CD4-positive, CD25-positive, alpha-beta regulatory T cell (primary cell): ENCODE data around the gene RPTOR. TPM values are rescaled to one million over a fixed set of nuclear protein-coding genes. Genes with fewer than 3 reads are reported as not detected.

ENCODE experiments used
- ATAC-seq, 2 donors: fragments of 150-1000 bp; cut with Tn5 transposase; one replicate each; pipeline ENCODE4 v1.10.0; 2021; ENCODE audit warnings: low read depth in 2 of 2, moderate number of reproducible peaks in 2 of 2, moderate library complexity in 1 of 2
- DNase-seq, 3 donors: peaks; one replicate each; pipeline versions ENCODE4 v3.0.0 to v3.0.0-alpha.2; 2012 to 2022; ENCODE audit warnings: mixed read lengths in 1 of 3
- H3K27ac ChIP-seq: one replicate; pipeline ENCODE4 v1.7.0; 2013; ENCODE audit warnings: mild to moderate bottlenecking, low read length; ENCODE audit not compliant: insufficient read depth, poor library complexity, severe bottlenecking
- H3K27me3 ChIP-seq: one replicate; pipeline ENCODE4 v1.7.0; 2013; ENCODE audit warnings: low read length; ENCODE audit not compliant: control insufficient read depth, insufficient read depth
- H3K36me3 ChIP-seq: one replicate; pipeline ENCODE4 v1.7.0; 2013; ENCODE audit warnings: mild to moderate bottlenecking, low read length, moderate library complexity; ENCODE audit not compliant: control insufficient read depth, insufficient read depth
- H3K4me1 ChIP-seq: 2 replicates; pipeline ENCODE4 v1.7.0; 2013; ENCODE audit warnings: mild to moderate bottlenecking, low read length; ENCODE audit not compliant: insufficient read depth, control insufficient read depth, poor library complexity, severe bottlenecking
- H3K4me3 ChIP-seq: one replicate; pipeline ENCODE4 v1.7.0; 2013; ENCODE audit warnings: low read depth, mild to moderate bottlenecking, low read length, moderate library complexity
- H3K9me3 ChIP-seq, 2 experiments: 1 replicate in 1 of 2; 2 replicates in 1 of 2; pipeline ENCODE4 v1.7.0; 2013; ENCODE audit warnings: low read length in 2 of 2, mild to moderate bottlenecking in 1 of 2, moderate library complexity in 1 of 2; ENCODE audit not compliant: control insufficient read depth in 2 of 2
- H3K27ac Mint-ChIP-seq, 3 donors: one replicate each; pipeline ENCODE4 v1.8.0; 2020 to 2022; ENCODE audit warnings: mild to moderate bottlenecking in 3 of 3, mixed read lengths in 3 of 3, moderate library complexity in 2 of 3
- H3K27me3 Mint-ChIP-seq: one replicate; pipeline ENCODE4 v1.8.0; 2022; ENCODE audit warnings: mild to moderate bottlenecking, mixed read lengths
- H3K36me3 Mint-ChIP-seq: one replicate; pipeline ENCODE4 v1.8.0; 2020; ENCODE audit warnings: mixed read lengths
- H3K4me1 Mint-ChIP-seq, 4 donors: one replicate each; pipeline ENCODE4 v1.8.0; 2020 to 2022; ENCODE audit warnings: mixed read lengths in 4 of 4, mild to moderate bottlenecking in 1 of 4
- H3K4me3 Mint-ChIP-seq, 4 donors: one replicate each; pipeline ENCODE4 v1.8.0; 2020 to 2022; ENCODE audit warnings: mild to moderate bottlenecking in 4 of 4, mixed read lengths in 4 of 4, moderate library complexity in 3 of 4
- H3K9me3 Mint-ChIP-seq, 7 donors: one replicate each; pipeline ENCODE4 v1.8.0; 2020 to 2022; ENCODE audit warnings: mixed read lengths in 7 of 7, mild to moderate bottlenecking in 3 of 7, moderate library complexity in 2 of 7
- polyA plus RNA-seq, 4 donors: library from polyadenylated mRNA; unstranded; fragments of 300-500 nt; fragmentation: Illumina TruSeq; gene quantifications; one replicate each; pipeline ENCODE4 v1.2.3, GENCODE V29; 2021
- total RNA-seq: library from RNA; stranded (reverse); gene quantifications from one replicate; pipeline ENCODE4 v1.2.3, GENCODE V29; 2022

The RPTOR gene
- total and polyA plus RNA-seq, 5 donors from 2014 or later, result 4.7 to 70.1 (median 8.2) TPM

- Histone ChIP-seq H3K36me3 (no peaks in the 10 kb centered on the region), H3K27me3 (no peaks in the 10 kb centered on the region), H3K9me3 (no peaks in the 10 kb centered on the region), H3K27ac (no peak overlapping the region), H3K4me1 (no peaks in the 10 kb centered on the region), H3K4me3 (no peak overlapping the region)
- Mint-ChIP-seq H3K27ac (no peak overlapping the region), H3K4me1 (no peaks in the 10 kb centered on the region), H3K36me3 (no peaks in the 10 kb centered on the region), H3K9me3 (peaks cover 0 to 1% (median 0%) of the 10 kb centered on the region in 7 donors), H3K27me3 (peaks cover 12% of the 10 kb centered on the region), H3K4me3 (no peak overlapping the region)
- DNase-seq (no peak), ATAC-seq (no peak)
Measured at GRCh38 chr17:80517641-80518040, 27.0 kb upstream of the RPTOR start.

- H3K4me3 ChIP-seq, result no peak overlapping the region
- no peak overlapping the region for H3K27ac Mint-ChIP-seq
- DNase-seq (no peak), ATAC-seq (no peak)
- H3K4me1 ChIP-seq, result no peaks in the 10 kb centered on the region
- H3K9me3 ChIP-seq, result no peaks in the 10 kb centered on the region
- no peaks in the 10 kb centered on the region for H3K36me3 ChIP-seq
- H3K4me3 Mint-ChIP-seq, result no peak overlapping the region
- no peaks in the 10 kb centered on the region for H3K36me3 Mint-ChIP-seq
- H3K27me3 ChIP-seq, result no peaks in the 10 kb centered on the region
- H3K27ac ChIP-seq, result no peak overlapping the region
- H3K27me3 Mint-ChIP-seq, result peaks cover 16% of the 10 kb centered on the region
- H3K4me1 Mint-ChIP-seq, result no peaks in the 10 kb centered on the region
- H3K9me3 Mint-ChIP-seq, result peaks cover 0 to 1% (median 0%) of the 10 kb centered on the region in 7 donors
Measured at GRCh38 chr17:80518392-80518791, 26.2 kb upstream of the RPTOR start.

- Histone ChIP-seq H3K36me3 (no peaks in the 10 kb centered on the region), H3K4me1 (no peaks in the 10 kb centered on the region), H3K9me3 (no peaks in the 10 kb centered on the region), H3K4me3 (no peak overlapping the region), H3K27ac (no peak overlapping the region), H3K27me3 (no peaks in the 10 kb centered on the region)
- Mint-ChIP-seq H3K9me3 (peaks cover 0 to 1% (median 0%) of the 10 kb centered on the region in 7 donors), H3K27me3 (peaks cover 16% of the 10 kb centered on the region), H3K4me1 (no peaks in the 10 kb centered on the region), H3K36me3 (no peaks in the 10 kb centered on the region), H3K4me3 (no peak overlapping the region), H3K27ac (no peak overlapping the region)
- ATAC-seq (no peak), DNase-seq (no peak)
Measured at GRCh38 chr17:80519091-80519781, 25.4 kb upstream of the RPTOR start.

- H3K4me3 ChIP-seq, result no peak overlapping the region
- H3K27me3 ChIP-seq, result no peaks in the 10 kb centered on the region
- H3K36me3 ChIP-seq, result no peaks in the 10 kb centered on the region
- H3K27ac ChIP-seq, result no peak overlapping the region
- Mint-ChIP-seq H3K9me3 (peaks cover 0 to 1% (median 0%) of the 10 kb centered on the region in 7 donors), H3K27me3 (peaks cover 23% of the 10 kb centered on the region), H3K36me3 (no peaks in the 10 kb centered on the region), H3K27ac (peak overlapping the region in 1 of 3 donors; percentile 75), H3K4me3 (no peak overlapping the region), H3K4me1 (no peaks in the 10 kb centered on the region)
- no peaks in the 10 kb centered on the region for H3K4me1 ChIP-seq
- no peak for DNase-seq
- ATAC-seq, result no peak
- no peaks in the 10 kb centered on the region for H3K9me3 ChIP-seq
Measured at GRCh38 chr17:80520810-80521455, 23.7 kb upstream of the RPTOR start.

- Mint-ChIP-seq H3K27me3 (peaks cover 22% of the 10 kb centered on the region), H3K27ac (no peak overlapping the region), H3K9me3 (peaks cover 0 to 1% (median 0%) of the 10 kb centered on the region in 7 donors), H3K4me1 (no peaks in the 10 kb centered on the region), H3K4me3 (no peak overlapping the region), H3K36me3 (no peaks in the 10 kb centered on the region)
- Histone ChIP-seq H3K27ac (no peak overlapping the region), H3K4me1 (no peaks in the 10 kb centered on the region), H3K9me3 (no peaks in the 10 kb centered on the region), H3K27me3 (no peaks in the 10 kb centered on the region), H3K36me3 (no peaks in the 10 kb centered on the region), H3K4me3 (no peak overlapping the region)
- ATAC-seq (no peak), DNase-seq (no peak)
Measured at GRCh38 chr17:80523054-80523744, 21.4 kb upstream of the RPTOR start.

- Mint-ChIP-seq H3K9me3 (peaks cover 0 to 1% (median 0%) of the 10 kb centered on the region in 7 donors), H3K27ac (no peak overlapping the region), H3K36me3 (no peaks in the 10 kb centered on the region), H3K4me1 (no peaks in the 10 kb centered on the region), H3K4me3 (no peak overlapping the region), H3K27me3 (peaks cover 30% of the 10 kb centered on the region)
- no peak overlapping the region for H3K4me3 ChIP-seq
- no peaks in the 10 kb centered on the region for H3K36me3 ChIP-seq
- ATAC-seq (no peak), DNase-seq (no peak)
- no peak overlapping the region for H3K27ac ChIP-seq
- no peaks in the 10 kb centered on the region for H3K27me3 ChIP-seq
- H3K4me1 ChIP-seq, result no peaks in the 10 kb centered on the region
- no peaks in the 10 kb centered on the region for H3K9me3 ChIP-seq
Measured at GRCh38 chr17:80523956-80524712, 20.5 kb upstream of the RPTOR start.

GRCh38 chr17:80526116-80526910, 18.3 kb upstream of the RPTOR start:
- Histone ChIP-seq H3K27me3 (no peaks in the 10 kb centered on the region), H3K4me3 (no peak overlapping the region), H3K4me1 (no peaks in the 10 kb centered on the region), H3K27ac (no peak overlapping the region), H3K9me3 (no peaks in the 10 kb centered on the region), H3K36me3 (no peaks in the 10 kb centered on the region)
- peaks cover 0 to 1% (median 0%) of the 10 kb centered on the region in 7 donors for H3K9me3 Mint-ChIP-seq
- peaks cover 30% of the 10 kb centered on the region for H3K27me3 Mint-ChIP-seq
- no peak overlapping the region for H3K27ac Mint-ChIP-seq
- no peaks in the 10 kb centered on the region for H3K4me1 Mint-ChIP-seq
- ATAC-seq (no peak), DNase-seq (no peak)
- no peaks in the 10 kb centered on the region for H3K36me3 Mint-ChIP-seq
- H3K4me3 Mint-ChIP-seq, result no peak overlapping the region
